ENCODE measurements around the gene TFAM.
A peak's percentile ranks its signal among the peaks of the same experiment; 100 is the strongest.

TFAM gene

GRCh38 chr10:58384999-58385783 lies at the start of gene TFAM:
TSS of gene TFAM (plus strand) at chr10:58385410. CDS start at chr10:58385548, 138 bp downstream.
- peak; percentile 84 for TF ChIP-seq CTCF (conservative IDR thresholded peaks at IDR 0.05)
- TF ChIP-seq ZFX (IDR thresholded peaks at IDR 0.05), result peak; percentile 91
- peak within 1 kb of the TSS; percentile 91 for H3K27ac ChIP-seq

- TF ChIP-seq ZFX (IDR thresholded peaks at IDR 0.05) (no peak), CTCF (conservative IDR thresholded peaks at IDR 0.05) (no peak)
- no peak overlapping the region for H3K27ac ChIP-seq
Measured at GRCh38 chr10:58336242-58336641, 49.0 kb upstream of the TFAM start.

GRCh38 chr10:58341422-58341821 lies 43.8 kb upstream of the TFAM start:
- TF ChIP-seq ZFX (IDR thresholded peaks at IDR 0.05) (no peak), CTCF (conservative IDR thresholded peaks at IDR 0.05) (no peak)
- H3K27ac ChIP-seq, result no peak overlapping the region

- H3K27ac ChIP-seq, result no peak overlapping the region
- no peak for TF ChIP-seq ZFX (IDR thresholded peaks at IDR 0.05)
- no peak for TF ChIP-seq CTCF (conservative IDR thresholded peaks at IDR 0.05)
Measured at GRCh38 chr10:58341947-58342346, 43.3 kb upstream of the TFAM start.

GRCh38 chr10:58347967-58348366 lies 37.2 kb upstream of the TFAM start:
- TF ChIP-seq CTCF (conservative IDR thresholded peaks at IDR 0.05) (no peak), ZFX (IDR thresholded peaks at IDR 0.05) (no peak)
- H3K27ac ChIP-seq, result peak overlapping the region; percentile 46

GRCh38 chr10:58348571-58349033 lies 36.6 kb upstream of the TFAM start:
- TF ChIP-seq ZFX (IDR thresholded peaks at IDR 0.05) (no peak), CTCF (conservative IDR thresholded peaks at IDR 0.05) (peak; percentile 20)
- no peak overlapping the region for H3K27ac ChIP-seq

- no peak for TF ChIP-seq CTCF (conservative IDR thresholded peaks at IDR 0.05)
- no peak for TF ChIP-seq ZFX (IDR thresholded peaks at IDR 0.05)
- no peak overlapping the region for H3K27ac ChIP-seq
Measured at GRCh38 chr10:58350023-58350422, 35.2 kb upstream of the TFAM start.

Data from C4-2B (cell line).